Pancreas (tissue), 10 donors: ENCODE measurements around the gene EZH1. TPM values are rescaled to one million over a fixed set of nuclear protein-coding genes. Genes with fewer than 3 reads are reported as not detected.

Source experiments
- ATAC-seq, 4 donors: fragments of 200-7000 bp; cut with Tn5 transposase; one replicate each; pipeline versions ENCODE4 v1.8.0 to v1.9.1; 2020; ENCODE audit warnings: mild to moderate bottlenecking in 4 of 4, moderate library complexity in 4 of 4
- DNase-seq, 6 donors: peaks; one replicate each; pipeline ENCODE4 v3.0.0-alpha.2; 2020
- FAIRE-seq: peaks from 2 replicates; lab custom pipeline; 2012; peaks lifted over from hg19 to GRCh38; lab: Jason Lieb, UNC
- H3K27ac ChIP-seq, 4 donors: fragments of 200-600 bp; sonication (generic); 1 replicate in 3 of 4; 2 replicates in 1 of 4; pipeline versions ENCODE4 v1.5.0 to v1.8.0; 2020
- H3K27me3 ChIP-seq, 4 donors: fragments of 200-600 bp; one replicate each; pipeline ENCODE4 v1.8.0; 2021
- H3K36me3 ChIP-seq, 3 donors: fragments of 200-600 bp; sonication (generic) in 1 of 3; one replicate each; pipeline versions ENCODE4 v1.5.0 to v1.8.0; 2020 to 2021
- H3K4me1 ChIP-seq, 3 donors: fragments of 200-600 bp; one replicate each; pipeline ENCODE4 v1.8.0; 2021
- H3K4me3 ChIP-seq, 4 donors: fragments of 200-600 bp; sonication (generic) in 2 of 4; one replicate each; pipeline versions ENCODE4 v1.5.0 to v1.8.0; 2020 to 2021
- H3K9me3 ChIP-seq, 4 donors: fragments of 200-600 bp; one replicate each; pipeline ENCODE4 v1.8.0; 2021
- CTCF ChIP-seq, 4 donors: fragments of 200-600 bp; sonication (generic) in 3 of 4; IDR thresholded peaks; one replicate each; pipeline versions ENCODE4 v1.5.0 to v1.8.0; 2021; ENCODE audit warnings: antibody characterized with exemption in 4 of 4
- WGBS, 2 donors: extraction: QIAGEN DNeasy Blood & Tissue Kit; methylation state at CpG; one replicate each; pipeline ENCODE4 v1.1.7; 2013; 5-methylcytosine and 5-hydroxymethylcytosine counted together
- intact Hi-C, 3 donors: fragments of 100-400 bp; cut with DNase I; formaldehyde crosslinking; loops; one replicate each; pipeline versions ENCODE4 v1.11.1 to v1.14.2; 2022
- polyA plus RNA-seq, 2 donors: library from polyadenylated mRNA; stranded (reverse); fragments of 200-250 nt; gene quantifications; one replicate each; pipeline ENCODE4 v1.2.3, GENCODE V29; 2013
- total RNA-seq, 6 donors: library from RNA; stranded (reverse); fragmentation: NEBNext Ultra II Directional in 4 of 6; extraction: Animal tissue kit (Norgen Biotek cat#: 25700) in 4 of 6; gene quantifications; one replicate each; pipeline versions ENCODE4 v1.2.1 to v1.2.4, GENCODE V29; 2021 to 2023
- donor health status: healthy with polysubstance abuse.
- donor health status: DM: no; HTN: no; CAD: no; lungs with moderate emphysema.
- donor health status: DM: no; HTN: no; CAD: no.
- donor health status: control.
- donor health status: control.
- donor health status: Bipolar disorder and iron deficiency.
- donor health status: DM: yes; HTN: yes; CAD: no.
- donor health status: DM: no; HTN: no; CAD: no.
- donor health status: DM: no; HTN: no; CAD: no.
- donor health status: DM: yes; HTN: yes; CAD: no.

Gene EZH1
- total and polyA plus RNA-seq, 8 donors = 8.8 to 25.4 (median 15.5) TPM

DNA sequence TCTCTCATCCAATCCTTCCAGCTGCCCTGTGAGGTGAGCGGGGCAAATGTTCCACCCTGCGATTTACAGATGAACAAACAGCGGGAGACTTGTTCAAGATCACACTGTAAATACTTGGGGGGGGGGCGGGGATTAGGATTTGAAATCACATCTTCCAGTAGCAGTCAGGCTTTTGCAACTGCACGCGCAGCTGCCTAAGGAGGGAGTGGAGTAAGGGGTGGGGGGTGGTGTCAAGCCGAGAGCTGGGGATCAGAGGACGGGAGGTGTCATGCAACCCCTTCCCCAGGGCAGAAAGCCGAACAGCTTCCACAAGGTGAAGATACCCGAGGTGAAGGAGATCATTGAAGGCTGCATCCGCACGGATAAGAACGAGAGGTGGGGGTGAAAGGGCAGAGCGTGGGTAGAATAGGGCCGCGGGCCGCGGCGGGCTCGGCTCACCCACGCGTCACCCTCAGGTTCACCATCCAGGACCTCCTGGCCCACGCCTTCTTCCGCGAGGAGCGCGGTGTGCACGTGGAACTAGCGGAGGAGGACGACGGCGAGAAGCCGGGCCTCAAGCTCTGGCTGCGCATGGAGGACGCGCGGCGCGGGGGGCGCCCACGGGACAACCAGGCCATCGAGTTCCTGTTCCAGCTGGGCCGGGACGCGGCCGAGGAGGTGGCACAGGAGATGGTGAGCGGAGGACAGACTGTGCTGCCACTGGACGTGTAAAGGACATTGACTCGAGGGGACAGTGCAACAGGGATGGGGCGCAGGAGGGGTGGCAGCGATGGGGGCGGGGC lies 40.2 kb upstream of the EZH1 start:
- ATAC-seq (no peak), DNase-seq (peak in 1 of 6 donors; percentile 67), FAIRE-seq (no peak)
- WGBS, 2 donors = 17 to 20% methylated on average over 47 to 52 of the region's 52 CpGs
- no peak for TF ChIP-seq CTCF (IDR thresholded peaks at IDR 0.05)
- Histone ChIP-seq H3K4me3 (no peak overlapping the region), H3K4me1 (peaks cover 0 to 9% (median 0%) of the 10 kb centered on the region in 3 donors), H3K9me3 (no peaks in the 10 kb centered on the region), H3K27ac (no peak overlapping the region), H3K36me3 (no peaks in the 10 kb centered on the region), H3K27me3 (peaks cover 0 to 12% (median 2%) of the 10 kb centered on the region in 4 donors)
- intact Hi-C loops = no loop called here

GRCh38 chr17:42784409-42784808 lies 39.6 kb upstream of the EZH1 start:
- H3K4me1 ChIP-seq = peaks cover 0 to 9% (median 0%) of the 10 kb centered on the region in 3 donors
- ATAC-seq (peak in 1 of 4 donors; percentile 14), DNase-seq (no peak), FAIRE-seq (no peak)
- H3K36me3 ChIP-seq = peaks cover 0 to 3% (median 0%) of the 10 kb centered on the region in 3 donors
- no peak for TF ChIP-seq CTCF (IDR thresholded peaks at IDR 0.05)
- no peaks in the 10 kb centered on the region for H3K9me3 ChIP-seq
- peaks cover 0 to 12% (median 2%) of the 10 kb centered on the region in 4 donors for H3K27me3 ChIP-seq
- intact Hi-C loops = no loop called here
- 24 to 26% methylated on average over 25 of the region's 25 CpGs for WGBS, 2 donors
- H3K27ac ChIP-seq = no peak overlapping the region
- no peak overlapping the region for H3K4me3 ChIP-seq

DNA sequence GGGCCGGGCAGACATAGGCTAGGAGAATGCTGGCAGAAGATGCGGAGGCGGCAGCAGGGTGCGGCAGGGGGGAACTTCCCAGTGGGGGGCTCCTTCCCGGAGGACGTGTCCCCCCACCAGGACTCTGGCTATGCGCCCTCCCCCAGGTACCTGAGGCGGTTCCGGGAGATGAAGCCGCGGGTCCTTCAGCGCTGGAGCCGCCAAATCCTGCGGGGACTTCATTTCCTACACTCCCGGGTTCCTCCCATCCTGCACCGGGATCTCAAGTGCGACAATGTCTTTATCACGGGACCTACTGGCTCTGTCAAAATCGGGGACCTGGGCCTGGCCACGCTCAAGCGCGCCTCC lies 38.9 kb upstream of the EZH1 start:
- 24 to 25% methylated on average over 22 of the region's 22 CpGs for WGBS, 2 donors
- FAIRE-seq (no peak), DNase-seq (no peak), ATAC-seq (no peak)
- Histone ChIP-seq H3K4me3 (no peak overlapping the region), H3K27ac (no peak overlapping the region), H3K27me3 (peaks cover 0 to 12% (median 2%) of the 10 kb centered on the region in 4 donors), H3K9me3 (no peaks in the 10 kb centered on the region), H3K36me3 (peaks cover 0 to 8% (median 0%) of the 10 kb centered on the region in 3 donors), H3K4me1 (peaks cover 0 to 9% (median 0%) of the 10 kb centered on the region in 3 donors)
- no peak for TF ChIP-seq CTCF (IDR thresholded peaks at IDR 0.05)
- intact Hi-C loops = no loop called here

DNA sequence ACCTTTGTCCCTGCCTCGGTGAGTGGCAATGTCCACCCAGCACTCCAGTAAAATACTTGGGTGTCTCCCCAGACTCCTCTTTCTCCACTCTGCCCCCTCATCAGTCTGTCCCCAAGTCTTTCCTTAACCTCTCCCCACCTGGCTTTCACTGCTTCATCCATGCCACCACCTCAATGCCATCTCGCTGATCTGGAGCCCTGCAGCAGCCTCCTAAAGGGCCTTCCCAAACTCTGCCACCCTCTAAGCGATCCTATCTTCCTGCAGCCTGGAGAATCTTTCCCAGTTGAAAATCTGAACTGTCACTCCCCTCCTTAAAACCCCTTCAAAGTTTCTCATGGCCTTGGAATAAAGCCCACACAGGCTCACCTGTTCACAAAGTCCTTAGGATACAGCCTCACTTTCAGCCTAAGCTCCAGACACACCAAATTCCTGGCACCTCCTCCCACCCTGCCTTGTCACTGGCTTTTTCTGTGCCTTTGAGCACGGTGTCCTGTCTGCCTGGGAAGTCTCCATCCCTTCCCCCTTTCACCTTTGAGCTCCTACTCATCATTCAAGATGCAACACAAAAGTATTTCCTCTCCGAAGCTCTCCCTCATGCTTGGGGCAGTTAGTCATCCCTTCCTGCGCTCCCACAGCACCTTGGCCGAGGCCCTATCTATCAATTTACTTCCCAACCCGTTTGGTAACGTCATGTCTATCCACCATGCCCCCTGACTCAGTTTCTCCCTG lies 38.4 kb upstream of the EZH1 start:
- FAIRE-seq (no peak), DNase-seq (no peak)
- H3K27me3 ChIP-seq = peaks cover 0 to 12% (median 2%) of the 10 kb centered on the region in 4 donors

More for the DNA sequence above, 38.4 kb upstream of the EZH1 start:
- WGBS, 2 donors = 39 to 43% methylated on average over 9 of the region's 9 CpGs
- Histone ChIP-seq H3K4me1 (peaks cover 0 to 9% (median 0%) of the 10 kb centered on the region in 3 donors), H3K27ac (no peak overlapping the region), H3K36me3 (peaks cover 0 to 14% (median 3%) of the 10 kb centered on the region in 3 donors), H3K9me3 (no peaks in the 10 kb centered on the region), H3K4me3 (no peak overlapping the region)
- intact Hi-C loops = no loop called here
- ATAC-seq = no peak
- no peak for TF ChIP-seq CTCF (IDR thresholded peaks at IDR 0.05)
